GM19023 (cell line): ENCODE results near the gene ARHGEF10L.

Source experiments
- ATAC-seq: cut with Tn5 transposase; IDR thresholded peaks from one replicate; pipeline ENCODE4 v1.9.1; 2021; ENCODE audit warnings: mild to moderate bottlenecking, moderate library complexity; ENCODE audit not compliant: unreplicated experiment

ARHGEF10L gene

DNA sequence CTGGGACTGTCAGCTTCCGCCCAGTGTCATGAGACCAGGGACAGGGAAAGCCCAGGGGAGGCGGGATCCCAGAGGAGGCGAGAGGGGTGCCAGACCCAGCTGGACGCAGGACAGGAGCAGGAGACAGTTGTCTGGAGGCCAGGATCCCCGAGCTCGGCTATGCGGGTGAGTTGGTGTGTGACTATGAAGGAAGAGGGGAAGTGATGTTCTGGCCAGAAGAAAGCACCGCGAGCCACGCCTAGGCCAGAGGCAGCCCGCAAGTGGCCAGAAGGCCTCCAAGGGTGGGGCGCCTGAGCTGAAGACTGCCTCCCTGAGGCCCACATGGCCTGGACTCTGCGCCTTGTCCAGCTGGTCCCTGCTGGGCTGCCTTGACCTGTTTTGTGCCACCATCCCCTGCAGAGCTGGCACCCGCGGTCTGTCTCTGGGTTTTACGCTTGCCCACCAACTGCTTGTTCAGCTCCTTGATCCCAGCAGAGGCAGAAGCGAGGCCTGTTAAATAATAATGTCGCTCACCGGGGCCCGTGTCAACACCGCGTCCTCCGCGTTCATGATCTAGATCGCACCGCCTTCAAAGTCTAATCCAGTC lies 130.5 kb downstream of the ARHGEF10L start:
- no peak for ATAC-seq

DNA sequence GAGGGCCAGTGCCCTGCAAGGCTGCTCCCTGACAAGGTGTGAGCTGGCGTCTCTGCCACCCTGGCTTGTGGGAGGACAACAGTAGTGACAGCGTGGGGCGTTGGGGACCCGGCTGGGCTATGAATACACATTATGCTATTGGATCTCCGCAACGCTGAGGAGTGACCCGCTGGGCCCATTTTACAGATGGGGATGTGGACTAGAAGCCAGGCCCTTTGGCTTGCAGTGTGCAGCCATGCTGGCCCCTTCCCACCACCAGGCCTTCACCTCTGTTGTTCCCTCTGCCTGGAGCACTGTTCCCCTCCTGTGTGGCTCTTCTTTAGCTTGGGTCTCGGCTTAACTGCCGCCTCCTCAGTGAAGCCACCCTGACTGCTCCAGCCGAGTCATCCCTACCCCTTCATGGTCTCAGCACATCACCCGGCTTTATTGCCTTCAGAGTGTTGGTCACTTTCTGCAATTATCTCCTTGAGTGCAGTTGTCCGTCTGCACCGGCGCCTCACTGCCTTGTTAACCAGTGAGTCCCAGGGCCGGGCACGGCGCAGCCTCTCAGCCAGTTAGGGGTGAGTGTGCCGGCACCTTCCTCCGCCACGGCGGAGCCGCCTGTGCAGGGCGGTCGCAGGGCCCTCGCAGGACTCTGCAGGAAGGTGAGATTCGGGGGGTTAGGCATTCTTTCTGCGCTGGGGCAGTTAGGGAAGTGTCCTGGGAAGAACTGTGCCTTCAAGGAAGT lies 131.3 kb downstream of the ARHGEF10L start:
- ATAC-seq: no peak

DNA sequence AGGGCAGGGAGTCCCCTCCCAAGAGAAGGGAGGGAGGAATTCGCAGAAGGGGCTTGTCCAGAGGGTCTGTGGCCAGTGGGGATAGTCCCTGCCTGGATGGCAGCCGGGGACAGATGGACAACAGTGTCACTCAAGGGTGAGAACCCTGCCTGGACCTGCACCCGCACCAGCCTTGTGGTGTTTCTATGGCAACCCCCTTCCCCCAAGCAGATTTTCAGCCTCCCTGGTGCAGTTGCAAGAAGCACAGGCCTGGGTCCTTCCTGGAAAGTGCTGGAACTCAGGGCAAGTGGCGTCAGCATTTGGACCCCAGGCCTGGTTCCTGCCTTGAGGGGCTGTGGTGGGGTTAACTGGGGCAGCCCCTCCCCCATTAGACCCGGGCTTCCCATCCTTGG lies 131.8 kb downstream of the ARHGEF10L start:
- no peak for ATAC-seq

DNA sequence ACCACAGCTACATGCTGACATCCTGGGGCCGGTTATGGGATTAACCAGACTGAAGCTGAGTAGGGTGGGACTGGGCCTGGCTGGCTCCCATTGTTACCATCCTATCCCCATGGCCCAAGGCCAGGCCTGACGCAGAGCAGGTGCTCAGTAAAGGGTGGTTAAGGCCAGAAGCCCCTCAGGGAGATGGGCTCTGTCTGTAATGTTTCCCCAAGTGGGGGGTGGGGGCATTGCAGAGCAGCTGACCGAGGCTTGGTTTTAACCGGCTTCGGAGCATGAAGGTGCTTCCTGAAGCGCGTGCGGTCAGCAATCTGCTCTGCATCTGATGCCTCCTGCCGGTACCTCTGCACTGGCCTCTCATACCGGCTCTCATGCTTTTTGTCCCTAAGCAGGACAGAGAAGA lies 132.2 kb downstream of the ARHGEF10L start:
- no peak for ATAC-seq

DNA sequence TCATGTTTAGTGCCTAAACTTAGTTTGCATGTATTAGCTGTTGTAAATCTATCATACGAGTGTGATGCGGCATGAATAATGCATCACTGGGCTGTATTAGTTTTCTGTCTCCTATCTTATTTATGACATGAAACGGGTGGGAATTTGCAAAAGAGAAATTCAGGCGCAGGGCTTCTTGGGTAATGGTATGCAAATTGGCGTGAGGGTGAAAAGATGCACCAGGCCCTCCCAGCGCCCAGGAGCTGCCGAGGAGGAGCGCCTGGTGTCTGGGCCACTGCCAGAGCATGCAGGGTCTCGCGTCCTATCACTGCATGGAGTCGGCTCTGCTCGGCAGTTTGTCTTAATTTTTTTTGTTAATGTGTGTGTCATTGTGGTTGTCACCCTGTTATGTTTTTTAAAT lies 132.7 kb downstream of the ARHGEF10L start:
- no peak for ATAC-seq

DNA sequence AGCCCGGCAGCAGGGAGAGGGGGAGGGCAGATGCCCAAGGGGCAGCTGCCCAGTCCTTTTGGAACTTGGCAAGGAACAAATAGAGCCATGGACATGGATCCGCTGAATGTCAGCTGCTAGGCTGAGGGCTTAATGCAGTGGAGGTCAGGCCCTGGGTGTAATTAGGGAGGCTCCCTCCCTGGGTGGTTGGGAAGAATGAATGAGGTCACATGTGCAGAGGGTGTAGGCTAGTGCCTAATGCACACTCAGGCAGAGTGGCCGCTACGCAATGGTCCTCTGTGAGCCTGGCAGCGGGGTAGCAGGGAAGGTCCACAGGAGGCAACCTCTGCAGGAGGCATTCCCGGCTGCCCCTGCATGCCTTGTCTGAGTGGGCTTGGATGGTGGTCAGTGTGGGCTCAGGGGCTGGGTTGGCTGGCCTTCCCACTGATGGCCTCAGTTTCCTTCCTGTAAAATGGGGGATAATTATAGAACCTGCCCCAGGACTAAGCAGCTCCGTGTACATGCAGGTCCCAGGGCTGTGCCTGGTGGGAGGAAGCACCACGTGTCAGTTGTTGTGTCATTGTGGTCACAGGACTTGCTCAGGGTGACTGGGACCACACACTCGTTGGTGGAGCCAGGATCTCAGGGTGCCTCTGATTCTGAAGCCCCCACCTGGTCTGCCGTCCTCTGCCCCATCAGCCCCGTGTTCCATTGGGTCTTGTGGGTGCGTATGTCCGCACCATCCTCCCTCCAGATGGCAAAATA lies 134.0 kb downstream of the ARHGEF10L start:
- ATAC-seq: no peak

DNA sequence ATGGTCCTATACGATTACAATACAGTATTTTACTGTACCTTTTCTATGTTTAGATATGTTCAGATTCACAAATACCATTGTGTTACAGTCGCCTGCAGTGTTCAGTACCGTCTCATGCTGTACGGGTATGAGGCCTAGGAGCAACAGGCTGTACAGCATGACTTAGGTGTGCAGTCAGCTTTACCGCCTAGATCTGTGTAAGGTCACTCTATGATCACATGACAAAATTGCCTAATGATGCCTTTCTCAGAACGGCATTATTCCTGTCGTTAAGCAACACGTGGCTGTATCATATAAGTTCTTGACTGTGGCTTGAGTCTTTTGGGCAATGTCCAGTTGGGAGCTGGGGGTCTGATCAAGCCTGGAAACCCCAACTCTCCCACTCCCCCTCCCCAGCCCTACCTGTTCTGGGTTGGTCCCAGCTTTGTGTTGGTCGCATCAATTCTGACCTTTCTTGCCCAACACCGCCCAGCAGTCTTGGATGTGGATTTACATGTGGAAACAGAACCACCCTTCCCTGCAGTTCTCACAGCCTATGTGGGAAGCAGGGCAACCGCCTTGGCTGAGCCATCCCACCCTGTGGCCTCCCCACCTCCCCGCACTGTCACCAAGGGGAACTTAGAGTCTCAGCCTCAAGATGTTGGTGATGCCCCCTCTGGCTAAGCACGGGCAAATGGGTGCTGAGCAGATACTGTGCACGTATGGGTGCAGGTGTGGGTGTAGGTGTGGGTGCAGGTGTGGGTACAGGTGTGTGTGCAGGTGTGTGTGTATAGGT lies 135.4 kb downstream of the ARHGEF10L start:
- ATAC-seq: no peak

DNA sequence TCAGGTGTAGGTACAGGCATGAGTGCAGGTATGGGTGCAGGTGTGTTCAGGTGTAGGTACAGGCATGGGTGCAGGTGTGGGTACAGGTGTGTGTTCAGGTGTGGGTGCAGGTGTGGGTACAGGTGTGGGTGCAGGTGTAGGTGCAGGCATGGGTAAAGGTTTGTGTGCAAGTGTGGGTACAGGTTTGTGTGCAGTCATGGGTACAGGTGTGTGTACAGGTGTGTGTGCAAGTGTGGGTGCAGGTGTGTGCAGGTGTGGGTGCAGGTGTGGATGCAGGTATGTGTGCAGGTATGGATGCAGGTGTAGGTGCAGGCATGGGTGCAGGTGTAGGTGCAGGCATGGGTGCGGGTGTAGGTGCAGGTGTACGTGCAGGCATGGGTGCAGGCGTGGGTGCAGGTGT lies 136.2 kb downstream of the ARHGEF10L start:
- ATAC-seq: no peak

DNA sequence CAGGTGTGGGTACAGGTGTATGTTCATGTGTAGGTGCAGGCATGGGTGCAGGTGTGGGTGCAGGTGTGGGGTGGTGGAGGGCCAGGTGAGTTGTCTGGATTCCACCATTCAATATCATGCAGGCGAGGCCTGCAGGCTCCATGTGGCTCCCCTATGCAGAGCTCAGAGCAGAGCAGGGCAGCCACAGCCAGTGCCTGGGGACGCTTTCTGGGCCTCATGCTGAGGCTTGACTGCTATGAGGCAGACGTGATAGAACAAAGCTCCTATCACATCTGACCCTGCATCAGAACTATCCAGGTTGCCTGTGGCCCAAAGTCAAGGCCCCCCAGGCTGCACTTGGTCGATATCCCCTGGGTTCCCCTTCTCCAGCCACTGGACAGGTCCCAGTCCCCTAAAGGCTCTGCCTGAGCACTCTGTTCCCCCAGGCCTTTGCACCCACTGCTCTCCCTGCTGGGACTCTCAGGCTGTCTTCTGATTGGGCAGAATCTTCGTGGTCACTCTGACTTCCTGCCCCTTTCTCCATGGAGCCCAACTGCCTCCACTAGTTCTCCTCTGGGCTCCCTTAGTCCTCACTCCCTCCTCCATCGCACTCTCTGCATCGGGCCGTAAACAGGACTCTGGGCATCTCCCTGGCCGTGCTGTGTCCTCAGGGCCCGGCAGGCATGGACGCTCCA lies 137.0 kb downstream of the ARHGEF10L start:
- no peak for ATAC-seq

DNA sequence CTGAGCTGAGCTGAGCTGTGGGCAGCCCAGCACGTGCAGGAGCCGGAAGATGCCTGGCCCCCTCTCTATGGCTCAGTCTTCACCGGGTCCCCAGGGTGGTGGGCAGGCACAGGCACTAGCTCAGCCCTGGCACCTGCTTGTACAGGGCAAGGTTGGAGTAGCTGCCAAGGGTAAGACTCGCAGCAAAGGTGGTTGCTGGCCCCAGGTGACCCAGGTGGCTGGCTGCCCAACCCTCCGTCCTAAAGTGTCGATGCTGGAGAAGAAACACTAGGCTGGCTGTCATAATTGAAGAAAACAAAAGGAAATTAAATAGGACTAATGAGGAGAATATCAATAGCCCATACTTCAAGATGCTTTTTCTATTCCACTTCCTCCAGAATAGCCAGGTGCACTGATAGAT lies 138.5 kb downstream of the ARHGEF10L start:
- ATAC-seq: no peak

DNA sequence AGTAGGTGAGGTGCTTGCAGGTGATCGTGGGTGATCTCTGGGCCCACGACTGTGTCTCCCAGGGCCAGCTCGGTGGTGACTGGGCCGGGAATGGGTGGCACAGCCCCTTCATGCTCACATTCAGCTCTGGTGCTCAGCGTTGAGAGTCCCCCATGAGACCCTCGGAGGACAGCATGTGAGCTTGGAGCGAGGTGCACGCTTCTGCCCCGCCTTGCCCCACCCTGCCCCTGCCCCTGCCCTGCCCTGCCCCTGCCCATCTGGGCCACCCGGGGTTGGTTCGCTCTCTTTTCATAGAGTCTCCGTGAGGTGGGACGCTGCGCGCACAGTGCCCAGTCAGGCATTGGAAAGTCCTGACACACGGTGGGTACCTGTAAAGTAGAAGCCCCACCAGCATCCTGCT lies 140.4 kb downstream of the ARHGEF10L start:
- no peak for ATAC-seq

DNA sequence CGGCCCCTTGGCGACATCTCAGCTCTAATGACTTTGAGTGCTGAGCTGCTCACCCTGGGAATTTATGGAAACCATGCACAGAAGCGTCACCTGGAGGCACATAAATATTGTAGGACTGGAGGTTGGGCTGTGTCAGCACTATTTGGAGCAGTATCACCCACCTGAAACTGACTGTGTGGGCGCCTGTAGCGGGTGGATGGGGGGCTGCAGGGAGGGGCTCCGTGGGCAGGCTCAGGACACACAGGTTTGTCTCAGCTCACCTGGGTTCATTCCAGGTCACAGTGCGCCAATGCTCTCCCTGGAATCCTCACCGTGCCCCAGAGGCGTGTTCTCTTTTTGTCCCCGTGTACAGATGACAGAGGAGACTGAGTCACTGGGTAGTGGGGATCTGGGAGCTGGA lies 140.8 kb downstream of the ARHGEF10L start:
- ATAC-seq: no peak

DNA sequence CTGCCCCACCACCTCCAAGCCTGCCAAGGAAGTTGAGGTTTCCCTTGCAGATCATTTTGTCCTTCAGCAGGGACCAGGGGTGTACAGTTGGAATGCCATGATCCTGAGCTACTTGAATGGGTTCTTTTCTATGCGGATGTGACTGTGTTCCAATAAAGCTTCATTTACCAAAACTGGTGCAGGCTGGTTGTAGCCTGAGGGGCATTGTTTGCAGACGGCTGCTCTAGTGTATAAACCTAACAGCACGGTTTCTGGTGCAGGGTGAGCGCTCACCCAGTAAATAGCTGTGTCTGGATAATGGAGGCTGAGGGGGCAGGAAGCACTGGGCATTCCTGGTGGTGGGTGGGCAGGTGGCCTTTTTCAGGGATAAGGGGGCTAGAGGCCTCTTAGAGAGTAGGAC lies 142.9 kb downstream of the ARHGEF10L start:
- no peak for ATAC-seq

DNA sequence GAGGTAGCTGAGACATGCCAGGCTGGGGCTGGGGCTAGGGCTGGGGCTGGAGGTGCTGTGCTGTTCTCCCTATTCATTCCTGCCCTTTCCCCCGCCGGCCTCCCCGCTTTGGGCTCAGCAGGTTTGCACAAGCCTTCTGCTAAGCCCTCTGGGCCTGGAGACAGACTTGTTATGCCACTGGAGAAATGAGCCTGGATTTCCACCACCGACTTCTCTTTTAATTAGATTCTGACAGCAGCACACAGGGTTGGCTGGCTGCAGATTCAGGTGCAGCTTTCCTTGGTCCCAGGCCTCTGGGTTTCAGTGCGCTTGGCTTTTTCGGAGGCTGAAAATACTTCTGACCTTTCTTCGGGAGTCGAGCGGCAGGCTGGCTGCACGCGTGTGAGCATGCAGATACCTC lies 144.1 kb downstream of the ARHGEF10L start:
- ATAC-seq: no peak

DNA sequence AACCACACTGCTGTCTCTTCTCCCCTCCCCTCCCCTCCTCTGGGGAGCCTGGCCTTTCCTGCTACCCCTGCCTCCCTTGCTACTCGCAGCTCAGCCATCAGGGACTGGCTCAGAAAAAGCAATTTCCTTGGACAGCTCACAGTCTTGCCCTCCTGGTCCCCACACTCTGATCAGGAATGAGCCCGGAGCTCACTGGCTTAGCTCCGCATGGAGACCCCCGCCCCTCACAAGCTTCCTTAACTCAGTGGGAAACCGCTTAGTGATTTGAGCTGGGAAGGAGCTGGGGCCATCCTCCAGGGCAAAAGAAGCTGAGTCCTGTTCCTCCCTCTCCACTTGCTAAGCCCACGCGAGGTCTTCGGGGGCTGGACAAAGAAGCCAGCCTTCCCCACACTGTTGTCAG lies 145.3 kb downstream of the ARHGEF10L start:
- no peak for ATAC-seq

DNA sequence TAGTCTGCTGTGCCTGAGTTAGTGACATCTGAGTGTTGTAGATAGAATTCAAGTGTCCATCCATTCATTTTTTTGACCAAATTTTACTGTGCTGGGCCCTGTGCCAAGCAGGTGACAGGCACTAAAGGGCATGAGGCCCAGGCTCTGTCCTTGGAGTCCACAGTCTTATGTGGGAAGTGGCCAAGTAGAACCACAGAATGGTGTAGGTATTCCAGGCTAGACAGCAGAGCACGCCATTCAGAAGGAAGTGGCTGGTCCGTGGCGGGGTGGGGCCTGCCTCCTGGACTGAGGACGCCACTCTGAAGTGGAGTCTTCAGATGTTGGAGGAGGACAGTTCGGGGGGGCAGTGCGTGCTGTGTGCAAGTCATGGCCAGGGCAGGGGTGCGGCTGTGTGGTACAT lies 146.8 kb downstream of the ARHGEF10L start:
- no peak for ATAC-seq

DNA sequence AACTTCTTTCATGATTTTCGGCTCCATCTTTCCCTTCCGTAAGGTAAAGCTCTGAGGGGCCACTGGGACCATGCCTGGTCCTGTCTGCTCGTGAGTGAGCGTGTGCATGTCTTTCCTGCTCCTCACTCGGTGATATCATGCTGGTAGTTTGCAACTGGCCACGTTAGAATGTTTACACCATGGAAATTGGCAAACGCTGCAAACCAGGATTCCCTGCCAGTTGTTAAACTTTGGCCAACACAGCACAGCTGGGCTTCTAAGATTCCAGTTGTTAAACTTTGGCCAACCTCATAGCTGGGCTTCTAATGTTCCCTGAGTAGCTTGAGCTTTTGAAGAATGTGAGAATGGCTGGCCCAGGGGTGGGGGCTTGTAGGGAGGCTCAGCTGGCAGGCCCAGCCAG lies 147.6 kb downstream of the ARHGEF10L start:
- ATAC-seq: no peak

DNA sequence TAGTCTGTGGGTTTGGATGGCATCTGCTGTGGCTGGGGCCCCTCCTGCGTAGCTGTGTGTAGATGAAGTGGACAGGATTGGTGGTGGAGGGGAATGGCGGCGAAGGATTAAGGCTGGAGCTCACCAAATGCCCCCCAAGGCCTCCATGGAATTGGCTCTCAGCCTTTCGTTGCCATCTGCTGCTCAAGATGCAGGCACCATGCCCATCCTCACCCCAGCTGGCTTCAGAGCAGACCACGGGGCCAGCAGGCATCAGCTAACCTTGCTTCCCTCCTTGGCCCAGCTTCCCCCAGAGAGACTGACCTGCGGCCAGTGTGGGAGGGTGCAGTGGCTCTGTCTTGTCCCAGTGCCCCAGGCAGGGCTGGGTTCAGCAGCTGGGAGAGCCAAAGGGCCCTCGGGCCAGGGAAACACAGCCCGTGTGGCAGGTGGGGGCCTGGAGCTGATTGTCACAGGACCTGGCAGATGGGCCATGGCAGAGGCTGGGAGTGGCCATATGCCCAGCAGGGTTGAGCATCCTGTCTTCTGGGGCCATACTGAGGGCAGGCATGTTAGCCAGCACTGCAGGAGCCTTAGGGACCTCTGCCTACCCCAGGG lies 148.8 kb downstream of the ARHGEF10L start:
- no peak for ATAC-seq

DNA sequence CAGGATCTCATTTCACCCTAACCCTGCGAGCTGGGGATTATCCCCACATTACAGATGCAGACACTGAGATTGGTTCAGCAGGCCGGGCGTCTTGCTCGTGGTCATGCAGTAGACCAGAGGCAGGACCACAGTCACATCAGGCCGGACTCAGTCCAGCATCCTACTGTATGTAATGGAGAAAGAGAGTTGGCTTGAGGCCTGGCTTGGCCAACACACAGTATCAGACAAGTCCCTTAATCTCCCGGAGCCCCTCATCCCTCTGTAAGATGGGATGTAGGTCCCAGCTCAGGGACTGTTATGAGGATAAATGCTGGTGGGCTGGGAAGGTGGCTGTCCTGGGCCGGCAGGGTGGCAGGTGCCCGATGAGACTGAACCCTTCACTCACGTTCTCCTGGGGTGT lies 149.5 kb downstream of the ARHGEF10L start:
- no peak for ATAC-seq

DNA sequence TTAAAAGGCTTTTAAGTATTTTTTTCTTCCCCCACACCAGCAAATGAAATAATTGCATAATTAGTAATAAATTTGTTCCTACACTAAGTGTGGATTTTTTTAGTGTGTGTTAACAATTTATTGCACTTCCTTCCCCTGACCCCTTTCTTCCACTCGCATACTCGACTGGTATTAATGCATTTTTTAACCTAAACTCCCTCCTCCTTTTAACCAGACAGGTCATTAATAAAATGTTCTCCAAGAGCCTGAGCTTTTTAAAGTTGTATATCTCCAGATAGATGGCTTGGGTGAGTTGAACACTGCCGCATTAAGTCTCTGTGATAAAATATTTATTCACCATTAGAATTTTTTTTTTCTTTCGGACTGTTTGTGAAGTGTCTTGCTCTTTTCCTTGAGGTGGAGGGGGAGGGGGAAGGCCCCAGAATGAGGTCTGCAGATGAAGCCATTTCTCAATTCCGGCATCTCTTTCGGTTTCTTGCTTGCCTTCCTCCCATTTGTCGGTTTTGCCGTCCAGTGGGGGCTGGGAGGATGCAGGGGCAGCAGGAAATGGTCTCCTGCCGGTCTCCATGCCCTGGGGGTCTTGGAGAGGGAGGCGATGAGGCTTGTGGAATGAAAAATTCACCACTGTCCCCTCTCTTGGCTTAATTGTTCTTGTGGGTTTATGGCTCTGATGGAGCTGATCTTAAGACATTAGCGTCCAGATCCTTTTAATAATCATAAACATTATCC lies 151.6 kb downstream of the ARHGEF10L start:
- ATAC-seq: no peak
